A673 (cell line): ENCODE measurements around the gene PTTG1IP. TPM values are rescaled to one million over a fixed set of nuclear protein-coding genes. Genes with fewer than 3 reads are reported as not detected.

ENCODE experiments used
- BruUV-seq: library from RNA; stranded (reverse); fragments of 400-500 nt; replicated peaks from 2 replicates; lab custom pipeline; 2021; lab: Mats Ljungman, UMichigan
- CTCF ChIA-PET: fragments of 300-600 bp; sonication (Branson Sonifier 250); formaldehyde crosslinking; loops from one replicate; lab custom pipeline; 2022; ENCODE audit warnings: antibody characterized with exemption; lab: Charles Lee
- POLR2A ChIA-PET: fragments of 300-600 bp; sonication (Branson Sonifier 250); formaldehyde crosslinking; loops from one replicate; lab custom pipeline; 2022; ENCODE audit warnings: antibody characterized with exemption; ENCODE audit not compliant: low non-redundant PET; lab: Charles Lee
- DNase-seq: peaks from one replicate; pipeline ENCODE4 v3.0.0-alpha.2; 2015; ENCODE audit warnings: low spot score
- H3K27ac ChIP-seq: fragments of 200-600 bp; sonication (generic); 2 replicates; pipeline ENCODE4 v1.5.1; 2016; ENCODE audit warnings: mixed run types, low read depth, mild to moderate bottlenecking, mixed read lengths, antibody characterized with exemption, low read length; ENCODE audit not compliant: poor library complexity, severe bottlenecking
- H3K27me3 ChIP-seq: fragments of 200-600 bp; sonication (generic); replicated peaks from 2 replicates; pipeline ENCODE4 v1.6.1; 2017; ENCODE audit warnings: mixed run types, low read depth, mild to moderate bottlenecking, mixed read lengths, antibody characterized with exemption, low read length; ENCODE audit not compliant: insufficient read depth, poor library complexity
- H3K36me3 ChIP-seq: fragments of 200-600 bp; sonication (generic); 2 replicates; pipeline ENCODE4 v1.6.1; 2016; ENCODE audit warnings: mixed run types, mild to moderate bottlenecking, mixed read lengths, antibody characterized with exemption, low read length; ENCODE audit not compliant: insufficient read depth, poor library complexity, severe bottlenecking
- H3K4me1 ChIP-seq: fragments of 200-600 bp; sonication (generic); 2 replicates; pipeline ENCODE4 v1.6.1; 2017; ENCODE audit warnings: mixed run types, mild to moderate bottlenecking, mixed read lengths, antibody characterized with exemption, low read length; ENCODE audit not compliant: insufficient read depth, poor library complexity, severe bottlenecking
- H3K4me3 ChIP-seq: fragments of 200-600 bp; sonication (generic); 2 replicates; pipeline ENCODE4 v1.5.1; 2016; ENCODE audit warnings: low read depth, mixed run types, mild to moderate bottlenecking, mixed read lengths, low read length; ENCODE audit not compliant: poor library complexity, severe bottlenecking
- H3K9me3 ChIP-seq: fragments of 200-600 bp; sonication (generic); 2 replicates; pipeline ENCODE4 v1.6.1; 2016; ENCODE audit warnings: mixed run types, low read depth, mild to moderate bottlenecking, mixed read lengths, antibody characterized with exemption, low read length; ENCODE audit not compliant: poor library complexity, severe bottlenecking
- CTCF ChIP-seq: fragments of 300-800, 200-600 bp; sonication (generic); conservative IDR thresholded peaks from 2 replicates; pipeline ENCODE4 v1.5.1; 2017; ENCODE audit warnings: low read depth, mild to moderate bottlenecking, antibody characterized with exemption, low read length, moderate library complexity, mixed read lengths
- EZH2 ChIP-seq: fragments of 200-600 bp; sonication (generic); IDR thresholded peaks from 2 replicates; pipeline ENCODE4 v1.6.1; 2017; ENCODE audit warnings: borderline replicate concordance, low read depth, mild to moderate bottlenecking, mixed read lengths, antibody characterized with exemption, low read length; ENCODE audit not compliant: poor library complexity, severe bottlenecking
- intact Hi-C: fragments of 100-400 bp; cut with micrococcal nuclease; formaldehyde crosslinking; loops from one replicate; pipeline ENCODE4 v1.10.0; 2022; ENCODE audit not compliant: unreplicated experiment
- total RNA-seq: library from RNA; stranded (reverse); gene quantifications from 2 replicates; pipeline ENCODE4 v1.2.3, GENCODE V29; 2021

The PTTG1IP gene
- total RNA-seq, 1 experiment from 2014 or later = 216 TPM

DNA sequence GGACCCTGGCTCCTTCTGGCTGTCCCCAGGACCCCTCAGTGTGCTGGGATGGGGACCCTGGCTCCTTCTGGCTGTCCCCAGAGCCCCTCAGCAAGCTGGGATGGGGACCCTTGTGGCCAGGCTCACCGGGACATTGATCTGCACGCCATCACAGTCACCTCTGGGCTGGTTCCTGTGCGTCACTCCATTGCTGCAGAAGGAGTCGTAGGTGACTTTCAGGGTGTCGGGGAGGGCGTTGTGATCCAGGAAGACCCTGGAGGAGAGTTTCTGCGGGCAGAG is 19.7 kb upstream of the PTTG1IP start:
- Histone ChIP-seq H3K36me3 (no peaks in the 10 kb centered on the region), H3K4me1 (peaks cover 17% of the 10 kb centered on the region), H3K9me3 (no peaks in the 10 kb centered on the region), H3K4me3 (no peak overlapping the region), H3K27ac (peak overlapping the region; percentile 56), H3K27me3 (no peaks in the 10 kb centered on the region)
- ChIA-PET CTCF (interaction anchor here (1.1 kb wide), 1 partner anchor 14 kb away, joined by 3 read pairs; no protein-coding TSS in a partner anchor), POLR2A (no interaction called here)
- no TSS peak for BruUV-seq
- TF ChIP-seq CTCF (no peak), EZH2 (no peak)
- intact Hi-C loops = loop anchor here (5.0 kb wide), 2 partner anchors 39 to 244 kb away; no protein-coding TSS in a partner anchor
- no peak for DNase-seq

DNA sequence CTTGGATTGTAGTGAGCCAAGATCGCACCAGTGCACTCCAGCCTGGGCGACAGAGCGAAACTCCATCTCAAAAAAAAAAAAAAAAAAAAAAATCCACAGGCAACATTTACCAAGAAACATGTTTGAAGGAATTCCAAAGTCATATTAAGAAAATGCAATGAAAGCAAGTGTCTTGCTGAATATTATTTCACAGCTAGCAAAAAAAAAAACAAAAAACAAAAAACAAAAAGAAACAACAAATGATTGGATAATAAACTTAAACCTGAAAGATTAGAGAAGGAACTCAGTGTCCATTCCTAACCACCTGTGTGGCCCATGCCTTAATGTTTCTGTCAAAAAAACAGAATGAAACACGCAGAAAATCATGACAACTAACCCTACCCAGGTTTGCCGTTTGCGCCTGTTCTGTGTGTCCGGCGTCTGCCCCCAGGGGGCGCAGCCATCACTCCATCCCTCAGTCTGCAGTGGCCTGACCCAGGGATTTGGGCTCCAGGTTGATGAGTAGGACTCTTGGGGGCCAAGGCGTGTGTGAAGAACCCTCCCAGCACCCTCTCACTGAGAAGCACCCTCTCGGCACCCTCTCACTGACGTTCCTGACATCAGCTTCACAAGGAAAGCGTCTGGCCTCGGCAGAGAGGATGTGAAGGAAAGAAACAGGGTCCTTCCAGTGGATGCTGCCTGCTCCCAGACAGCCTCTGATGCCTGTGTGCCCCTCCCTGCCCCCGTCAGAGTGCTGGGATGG is 19.2 kb upstream of the PTTG1IP start:
- CTCF ChIA-PET = interaction anchor here (0.6 kb wide), 3 partner anchors 98 to 324 kb away, joined by 3 read pairs; no protein-coding TSS in a partner anchor
- BruUV-seq = no TSS peak
- peak; percentile 76 for DNase-seq
- Histone ChIP-seq H3K4me1 (peaks cover 15% of the 10 kb centered on the region), H3K4me3 (no peak overlapping the region), H3K36me3 (no peaks in the 10 kb centered on the region), H3K27me3 (no peaks in the 10 kb centered on the region), H3K27ac (peak overlapping the region; percentile 56), H3K9me3 (no peaks in the 10 kb centered on the region)
- intact Hi-C loops = loop anchor here (5.0 kb wide), 2 partner anchors 40 to 245 kb away; no protein-coding TSS in a partner anchor
- POLR2A ChIA-PET = no interaction called here
- TF ChIP-seq CTCF (peak; percentile 97), EZH2 (no peak)

- Histone ChIP-seq H3K27me3 (no peaks in the 10 kb centered on the region), H3K36me3 (no peaks in the 10 kb centered on the region), H3K9me3 (no peaks in the 10 kb centered on the region), H3K4me3 (no peak overlapping the region), H3K4me1 (peaks cover 9% of the 10 kb centered on the region), H3K27ac (no peak overlapping the region)
- TF ChIP-seq CTCF = no peak
- TF ChIP-seq EZH2 = no peak
- intact Hi-C loops = loop anchor here (5.0 kb wide), 2 partner anchors 40 to 245 kb away; no protein-coding TSS in a partner anchor
- POLR2A ChIA-PET = no interaction called here
- CTCF ChIA-PET = interaction anchor here (0.6 kb wide), 3 partner anchors 98 to 323 kb away, joined by 3 read pairs; no protein-coding TSS in a partner anchor
- BruUV-seq = no TSS peak
- DNase-seq = no peak
Observed at GRCh38 chr21:44892095-44892494, 18.6 kb upstream of the PTTG1IP start.
